Suprapubic skin (tissue), 4 donors: ENCODE measurements around the gene PDZD8.

ENCODE experiments used
- CTCF ChIP-seq, 2 donors: fragments of 200-600 bp in 1 of 2; fragments of 450-650 bp in 1 of 2; sonication (generic) in 1 of 2; IDR thresholded peaks; one replicate each; pipeline ENCODE4 v1.5.1; 2016 to 2019; ENCODE audit warnings: antibody characterized with exemption in 2 of 2, mild to moderate bottlenecking in 1 of 2, moderate library complexity in 1 of 2
- EP300 ChIP-seq: sonication (generic); formaldehyde crosslinking; IDR thresholded peaks from one replicate; pipeline ENCODE4 v1.6.1; 2017; ENCODE audit warnings: antibody characterized with exemption
- POLR2A ChIP-seq, 2 donors: fragments of 450-650 bp; IDR thresholded peaks; one replicate each; pipeline ENCODE4 v1.6.1; 2017; ENCODE audit warnings: antibody characterized with exemption in 2 of 2, mild to moderate bottlenecking in 2 of 2, moderate library complexity in 2 of 2
- POLR2AphosphoS5 ChIP-seq, 3 donors: sonication (generic); formaldehyde crosslinking; IDR thresholded peaks; one replicate each; pipeline ENCODE4 v1.6.1; 2017; ENCODE audit warnings: antibody characterized with exemption in 3 of 3

- TF ChIP-seq POLR2AphosphoS5 (IDR thresholded peaks at IDR 0.05) (no peak), CTCF (IDR thresholded peaks at IDR 0.05) (no peak), EP300 (no peak), POLR2A (IDR thresholded peaks at IDR 0.05) (no peak)
Measured at GRCh38 chr10:117242463-117242832, 132.8 kb downstream of the PDZD8 start.
